ENCODE data around the gene NCKAP5.
"Not testable (repeated sequence)": the region's sequence is repeated elsewhere in the genome, so short reads cannot be mapped to it uniquely, and the experiment has no call there.

GRCh38 chr2:132698347-132698746 lies 869.9 kb downstream of the NCKAP5 start:
- not testable (repeated sequence) for TF ChIP-seq EZH2 (IDR thresholded peaks at IDR 0.05; ENCODE audit: borderline replicate concordance); EZH2phosphoT487 (IDR thresholded peaks at IDR 0.05; ENCODE audit: low read depth, severe bottlenecking, unreplicated experiment)
- TF ChIP-seq, protein P1, sequence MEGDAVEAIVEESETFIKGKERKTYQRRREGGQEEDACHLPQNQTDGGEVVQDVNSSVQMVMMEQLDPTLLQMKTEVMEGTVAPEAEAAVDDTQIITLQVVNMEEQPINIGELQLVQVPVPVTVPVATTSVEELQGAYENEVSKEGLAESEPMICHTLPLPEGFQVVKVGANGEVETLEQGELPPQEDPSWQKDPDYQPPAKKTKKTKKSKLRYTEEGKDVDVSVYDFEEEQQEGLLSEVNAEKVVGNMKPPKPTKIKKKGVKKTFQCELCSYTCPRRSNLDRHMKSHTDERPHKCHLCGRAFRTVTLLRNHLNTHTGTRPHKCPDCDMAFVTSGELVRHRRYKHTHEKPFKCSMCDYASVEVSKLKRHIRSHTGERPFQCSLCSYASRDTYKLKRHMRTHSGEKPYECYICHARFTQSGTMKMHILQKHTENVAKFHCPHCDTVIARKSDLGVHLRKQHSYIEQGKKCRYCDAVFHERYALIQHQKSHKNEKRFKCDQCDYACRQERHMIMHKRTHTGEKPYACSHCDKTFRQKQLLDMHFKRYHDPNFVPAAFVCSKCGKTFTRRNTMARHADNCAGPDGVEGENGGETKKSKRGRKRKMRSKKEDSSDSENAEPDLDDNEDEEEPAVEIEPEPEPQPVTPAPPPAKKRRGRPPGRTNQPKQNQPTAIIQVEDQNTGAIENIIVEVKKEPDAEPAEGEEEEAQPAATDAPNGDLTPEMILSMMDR (IDR thresholded peaks at IDR 0.05; ENCODE audit: poor library complexity), result not testable (repeated sequence)
